Astrocyte (in vitro differentiated cells and primary cell): ENCODE measurements around the gene SGTA. TPM values are rescaled to one million over a fixed set of nuclear protein-coding genes. Genes with fewer than 3 reads are reported as not detected.

ENCODE experiments used
- DNase-seq: peaks from one replicate; pipeline ENCODE4 v3.0.0-alpha.2; 2010; ENCODE audit warnings: low read depth
- FAIRE-seq: peaks from 2 replicates; lab custom pipeline; 2011; peaks lifted over from hg19 to GRCh38; lab: Jason Lieb, UNC
- H2AFZ ChIP-seq: 2 replicates; pipeline ENCODE4 v1.6.0; 2012; ENCODE audit warnings: low read depth, low read length, inconsistent platforms
- H3K27ac ChIP-seq: 2 replicates; pipeline ENCODE4 v1.5.1; 2011; ENCODE audit warnings: low read depth, low read length, inconsistent platforms
- H3K27me3 ChIP-seq: 2 replicates; pipeline ENCODE4 v1.6.0; 2011; ENCODE audit warnings: low read length, inconsistent platforms; ENCODE audit not compliant: insufficient read depth
- H3K36me3 ChIP-seq: 2 replicates; pipeline ENCODE4 v1.5.1; 2011; ENCODE audit warnings: low read length, inconsistent platforms; ENCODE audit not compliant: insufficient read depth
- H3K4me1 ChIP-seq: 2 replicates; pipeline ENCODE4 v1.5.1; 2011; ENCODE audit warnings: low read length, inconsistent platforms; ENCODE audit not compliant: insufficient read depth
- H3K4me2 ChIP-seq: 2 replicates; pipeline ENCODE4 v1.6.0; 2012; ENCODE audit warnings: low read length, inconsistent platforms
- H3K4me3 ChIP-seq: 2 replicates; pipeline ENCODE4 v1.5.1; 2011; ENCODE audit warnings: low read depth, mild to moderate bottlenecking, low read length, inconsistent platforms; ENCODE audit not compliant: insufficient read depth
- H3K79me2 ChIP-seq: 2 replicates; pipeline ENCODE4 v1.6.0; 2012; ENCODE audit warnings: mild to moderate bottlenecking, low read length, inconsistent platforms; ENCODE audit not compliant: insufficient read depth
- H3K9ac ChIP-seq: 2 replicates; pipeline ENCODE4 v1.6.0; 2012; ENCODE audit warnings: mild to moderate bottlenecking, low read length, inconsistent platforms
- H3K9me3 ChIP-seq: 2 replicates; pipeline ENCODE4 v1.5.1; 2012; ENCODE audit warnings: low read depth, mild to moderate bottlenecking, low read length, inconsistent platforms; ENCODE audit not compliant: insufficient read depth
- H4K20me1 ChIP-seq: 2 replicates; pipeline ENCODE4 v1.6.0; 2012; ENCODE audit warnings: low read length, inconsistent platforms; ENCODE audit not compliant: insufficient read depth
- H3K27ac Mint-ChIP-seq: one replicate; pipeline ENCODE4 v1.8.0; 2021; ENCODE audit warnings: mild to moderate bottlenecking, mixed read lengths; ENCODE audit not compliant: unreplicated experiment
- H3K27me3 Mint-ChIP-seq: one replicate; pipeline ENCODE4 v1.8.0; 2021; ENCODE audit warnings: low read depth, mixed read lengths; ENCODE audit not compliant: unreplicated experiment
- H3K36me3 Mint-ChIP-seq: one replicate; pipeline ENCODE4 v1.8.0; 2021; ENCODE audit warnings: low read depth, mixed read lengths; ENCODE audit not compliant: unreplicated experiment
- H3K4me1 Mint-ChIP-seq: one replicate; pipeline ENCODE4 v1.8.0; 2021; ENCODE audit warnings: low read depth, mixed read lengths; ENCODE audit not compliant: unreplicated experiment
- H3K4me3 Mint-ChIP-seq: one replicate; pipeline ENCODE4 v1.8.0; 2021; ENCODE audit warnings: mild to moderate bottlenecking, moderate library complexity, mixed read lengths; ENCODE audit not compliant: unreplicated experiment
- H3K9me3 Mint-ChIP-seq: one replicate; pipeline ENCODE4 v1.8.0; 2021; ENCODE audit warnings: mild to moderate bottlenecking, mixed read lengths; ENCODE audit not compliant: unreplicated experiment
- EZH2 ChIP-seq: IDR thresholded peaks from 2 replicates; pipeline ENCODE4 v1.6.1; 2012; ENCODE audit warnings: mild to moderate bottlenecking, low read length, inconsistent platforms; ENCODE audit not compliant: insufficient read depth
- total RNA-seq: library from RNA; stranded (reverse); gene quantifications from 2 replicates; pipeline ENCODE4 v1.2.1, GENCODE V29; 2021
- TF ChIP-seq, protein P1 (sequence below): IDR thresholded peaks from 2 replicates; pipeline ENCODE4 v1.5.1; 2011; ENCODE audit warnings: low read depth, mild to moderate bottlenecking, inconsistent platforms, low read length, moderate library complexity; ENCODE audit not compliant: insufficient read depth

Gene SGTA
- total RNA-seq, 1 donor from 2014 or later, result 76.1 TPM

DNA sequence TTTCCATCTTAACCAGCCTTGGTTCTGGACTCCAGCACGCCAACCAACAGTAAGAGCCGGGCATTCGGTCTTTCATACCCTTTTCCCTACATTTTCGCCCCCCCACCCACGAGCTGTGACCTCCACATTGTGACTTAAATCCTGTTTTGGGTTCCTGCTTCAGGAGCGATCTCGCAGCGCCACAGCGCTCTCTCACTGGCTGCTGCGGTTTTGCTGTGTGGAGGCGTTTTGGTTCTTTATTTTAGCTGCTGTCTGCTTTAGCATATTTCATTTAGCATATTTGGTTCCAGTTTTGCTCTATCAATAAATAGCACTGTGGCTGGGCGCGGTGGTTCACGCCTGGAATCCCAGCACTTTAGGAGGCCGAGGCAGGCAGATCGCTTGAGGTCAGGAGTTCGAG is 23.7 kb downstream of the SGTA start:
- Histone ChIP-seq H3K4me1 (no peaks in the 10 kb centered on the region), H2AFZ (no peak overlapping the region), H3K27me3 (no peaks in the 10 kb centered on the region), H3K79me2 (no peaks in the 10 kb centered on the region), H3K4me2 (no peak overlapping the region), H3K9me3 (no peaks in the 10 kb centered on the region), H3K36me3 (peaks cover 6% of the 10 kb centered on the region), H4K20me1 (peaks cover 10% of the 10 kb centered on the region), H3K27ac (no peak overlapping the region), H3K9ac (no peak overlapping the region), H3K4me3 (no peak overlapping the region)
- Mint-ChIP-seq H3K9me3 (no peaks in the 10 kb centered on the region), H3K4me1 (no peaks in the 10 kb centered on the region), H3K36me3 (peaks cover 7% of the 10 kb centered on the region), H3K4me3 (no peak overlapping the region), H3K27me3 (no peaks in the 10 kb centered on the region), H3K27ac (no peak overlapping the region)
- FAIRE-seq (no peak), DNase-seq (no peak)
- TF ChIP-seq, protein P1, sequence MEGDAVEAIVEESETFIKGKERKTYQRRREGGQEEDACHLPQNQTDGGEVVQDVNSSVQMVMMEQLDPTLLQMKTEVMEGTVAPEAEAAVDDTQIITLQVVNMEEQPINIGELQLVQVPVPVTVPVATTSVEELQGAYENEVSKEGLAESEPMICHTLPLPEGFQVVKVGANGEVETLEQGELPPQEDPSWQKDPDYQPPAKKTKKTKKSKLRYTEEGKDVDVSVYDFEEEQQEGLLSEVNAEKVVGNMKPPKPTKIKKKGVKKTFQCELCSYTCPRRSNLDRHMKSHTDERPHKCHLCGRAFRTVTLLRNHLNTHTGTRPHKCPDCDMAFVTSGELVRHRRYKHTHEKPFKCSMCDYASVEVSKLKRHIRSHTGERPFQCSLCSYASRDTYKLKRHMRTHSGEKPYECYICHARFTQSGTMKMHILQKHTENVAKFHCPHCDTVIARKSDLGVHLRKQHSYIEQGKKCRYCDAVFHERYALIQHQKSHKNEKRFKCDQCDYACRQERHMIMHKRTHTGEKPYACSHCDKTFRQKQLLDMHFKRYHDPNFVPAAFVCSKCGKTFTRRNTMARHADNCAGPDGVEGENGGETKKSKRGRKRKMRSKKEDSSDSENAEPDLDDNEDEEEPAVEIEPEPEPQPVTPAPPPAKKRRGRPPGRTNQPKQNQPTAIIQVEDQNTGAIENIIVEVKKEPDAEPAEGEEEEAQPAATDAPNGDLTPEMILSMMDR, result no peak
- no peak for TF ChIP-seq EZH2

DNA sequence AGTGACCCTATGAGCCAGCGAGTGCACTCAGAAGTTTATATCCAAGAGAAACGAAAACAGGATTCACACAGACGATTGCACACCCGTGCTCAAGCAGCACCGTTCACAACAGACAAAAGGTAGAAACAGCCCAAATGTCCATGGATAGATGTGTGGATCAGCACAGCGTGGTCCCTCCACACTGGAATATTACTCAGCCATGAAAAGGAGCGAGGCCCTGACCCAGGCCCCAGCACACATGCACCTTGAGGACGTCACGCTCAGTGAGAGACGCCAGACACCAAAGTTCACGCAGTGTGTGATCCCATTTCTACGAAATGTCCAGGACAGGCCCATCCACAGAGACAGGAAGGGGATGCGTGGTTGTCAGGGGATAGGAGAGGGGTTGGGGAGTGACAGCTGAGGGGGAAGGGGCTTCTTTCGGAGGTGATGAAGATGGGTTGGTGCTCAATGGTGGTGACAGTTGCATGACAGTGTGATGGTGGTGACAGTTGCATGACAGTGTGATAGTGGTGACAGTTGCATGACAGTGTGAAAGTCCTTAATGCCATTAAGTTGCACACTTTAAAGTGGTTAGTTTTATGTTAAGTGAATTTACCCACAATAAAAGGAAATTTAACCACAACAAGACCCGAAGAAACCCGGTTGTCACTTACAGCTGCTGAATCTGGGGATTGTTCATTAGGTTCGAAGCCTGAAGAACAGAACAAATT is 24.3 kb downstream of the SGTA start:
- H3K36me3 Mint-ChIP-seq, result peaks cover 7% of the 10 kb centered on the region

More for the DNA sequence above, 24.3 kb downstream of the SGTA start:
- Mint-ChIP-seq H3K4me1 (no peaks in the 10 kb centered on the region), H3K27ac (no peak overlapping the region), H3K4me3 (no peak overlapping the region), H3K27me3 (no peaks in the 10 kb centered on the region), H3K9me3 (no peaks in the 10 kb centered on the region)
- H3K27ac ChIP-seq, result no peak overlapping the region
- FAIRE-seq, result no peak
- no peak overlapping the region for H3K9ac ChIP-seq
- H3K4me1 ChIP-seq, result no peaks in the 10 kb centered on the region
- H3K4me2 ChIP-seq, result no peak overlapping the region
- H3K36me3 ChIP-seq, result peaks cover 6% of the 10 kb centered on the region
- H3K27me3 ChIP-seq, result no peaks in the 10 kb centered on the region
- peaks cover 10% of the 10 kb centered on the region for H4K20me1 ChIP-seq
- no peaks in the 10 kb centered on the region for H3K9me3 ChIP-seq
- H3K4me3 ChIP-seq, result no peak overlapping the region
- no peaks in the 10 kb centered on the region for H3K79me2 ChIP-seq
- H2AFZ ChIP-seq, result no peak overlapping the region
- TF ChIP-seq EZH2, result no peak
- TF ChIP-seq, protein P1, result no peak
- no peak for DNase-seq
